ENCODE results near the gene IL36RN.

DNA sequence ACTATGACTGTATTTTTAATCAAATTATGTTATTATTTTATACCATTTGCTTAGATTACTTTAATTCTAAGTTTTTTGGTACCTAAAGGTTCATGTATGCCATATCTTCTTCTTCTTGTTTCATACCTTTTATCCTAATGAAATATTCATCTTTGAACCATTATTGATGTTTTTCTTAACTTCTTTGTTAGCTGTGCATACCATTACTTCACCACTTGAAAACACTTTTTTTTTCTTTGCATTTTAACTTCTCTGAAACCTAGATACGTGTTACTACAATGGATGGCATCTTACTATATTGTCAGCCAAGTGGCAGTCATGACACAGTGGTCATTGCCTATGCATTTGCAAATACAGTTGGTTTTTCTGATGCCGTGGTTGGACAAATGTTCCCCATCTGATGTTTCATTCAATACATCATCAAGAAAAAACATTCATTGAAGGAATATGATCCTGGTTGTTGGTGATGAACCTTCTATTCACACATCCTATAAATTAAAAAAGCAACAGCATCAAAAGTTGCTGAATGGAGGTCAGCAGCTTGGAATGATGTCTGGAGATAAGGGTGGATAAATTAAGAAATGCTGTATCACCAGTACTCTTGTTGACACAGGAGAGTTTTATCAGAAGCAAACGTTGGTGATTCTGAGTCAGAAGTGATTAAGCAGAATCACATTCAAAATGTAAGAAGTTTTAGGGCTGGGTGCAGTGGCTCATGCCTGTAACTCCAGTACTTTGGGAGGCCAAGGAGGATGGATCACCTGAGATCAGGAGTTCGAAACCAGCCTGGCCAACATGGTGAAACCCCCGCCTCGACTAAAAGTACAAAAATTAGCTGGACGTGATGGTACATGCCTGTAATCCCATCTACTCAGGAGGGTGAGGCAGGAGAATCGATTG, 46.3 kb upstream of the IL36RN start:
- TF ChIP-seq, protein P1, sequence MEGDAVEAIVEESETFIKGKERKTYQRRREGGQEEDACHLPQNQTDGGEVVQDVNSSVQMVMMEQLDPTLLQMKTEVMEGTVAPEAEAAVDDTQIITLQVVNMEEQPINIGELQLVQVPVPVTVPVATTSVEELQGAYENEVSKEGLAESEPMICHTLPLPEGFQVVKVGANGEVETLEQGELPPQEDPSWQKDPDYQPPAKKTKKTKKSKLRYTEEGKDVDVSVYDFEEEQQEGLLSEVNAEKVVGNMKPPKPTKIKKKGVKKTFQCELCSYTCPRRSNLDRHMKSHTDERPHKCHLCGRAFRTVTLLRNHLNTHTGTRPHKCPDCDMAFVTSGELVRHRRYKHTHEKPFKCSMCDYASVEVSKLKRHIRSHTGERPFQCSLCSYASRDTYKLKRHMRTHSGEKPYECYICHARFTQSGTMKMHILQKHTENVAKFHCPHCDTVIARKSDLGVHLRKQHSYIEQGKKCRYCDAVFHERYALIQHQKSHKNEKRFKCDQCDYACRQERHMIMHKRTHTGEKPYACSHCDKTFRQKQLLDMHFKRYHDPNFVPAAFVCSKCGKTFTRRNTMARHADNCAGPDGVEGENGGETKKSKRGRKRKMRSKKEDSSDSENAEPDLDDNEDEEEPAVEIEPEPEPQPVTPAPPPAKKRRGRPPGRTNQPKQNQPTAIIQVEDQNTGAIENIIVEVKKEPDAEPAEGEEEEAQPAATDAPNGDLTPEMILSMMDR (conservative IDR thresholded peaks at IDR 0.05; ENCODE audit: low read depth, low read length): no peak
- no peak for TF ChIP-seq EZH2 (IDR thresholded peaks at IDR 0.05; ENCODE audit: borderline replicate concordance, low read depth, low read length, poor library complexity, severe bottlenecking)

Data from A673 (cell line).